ENCODE measurements around the gene PGS1.

DNA sequence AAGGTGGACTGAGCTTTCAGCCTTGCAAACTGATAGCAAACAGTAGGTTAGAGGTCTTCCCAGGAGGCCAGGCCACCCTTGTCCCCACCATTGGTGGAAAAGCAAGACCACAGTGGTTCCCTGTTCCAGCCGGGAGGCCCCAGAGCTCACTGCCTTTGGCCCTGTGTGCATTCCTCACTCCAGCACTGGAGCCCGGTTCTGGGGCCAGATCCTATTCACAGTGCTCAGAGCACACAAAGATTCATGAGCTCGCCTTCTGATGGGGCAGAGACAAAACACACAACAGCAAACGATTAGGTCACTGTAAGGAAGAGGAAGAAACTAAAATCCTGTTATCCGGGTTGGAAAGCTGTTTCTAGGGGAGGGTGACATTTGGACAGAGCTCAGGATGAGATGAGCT is 5.6 kb upstream of the PGS1 start:
- TF ChIP-seq, protein P1, sequence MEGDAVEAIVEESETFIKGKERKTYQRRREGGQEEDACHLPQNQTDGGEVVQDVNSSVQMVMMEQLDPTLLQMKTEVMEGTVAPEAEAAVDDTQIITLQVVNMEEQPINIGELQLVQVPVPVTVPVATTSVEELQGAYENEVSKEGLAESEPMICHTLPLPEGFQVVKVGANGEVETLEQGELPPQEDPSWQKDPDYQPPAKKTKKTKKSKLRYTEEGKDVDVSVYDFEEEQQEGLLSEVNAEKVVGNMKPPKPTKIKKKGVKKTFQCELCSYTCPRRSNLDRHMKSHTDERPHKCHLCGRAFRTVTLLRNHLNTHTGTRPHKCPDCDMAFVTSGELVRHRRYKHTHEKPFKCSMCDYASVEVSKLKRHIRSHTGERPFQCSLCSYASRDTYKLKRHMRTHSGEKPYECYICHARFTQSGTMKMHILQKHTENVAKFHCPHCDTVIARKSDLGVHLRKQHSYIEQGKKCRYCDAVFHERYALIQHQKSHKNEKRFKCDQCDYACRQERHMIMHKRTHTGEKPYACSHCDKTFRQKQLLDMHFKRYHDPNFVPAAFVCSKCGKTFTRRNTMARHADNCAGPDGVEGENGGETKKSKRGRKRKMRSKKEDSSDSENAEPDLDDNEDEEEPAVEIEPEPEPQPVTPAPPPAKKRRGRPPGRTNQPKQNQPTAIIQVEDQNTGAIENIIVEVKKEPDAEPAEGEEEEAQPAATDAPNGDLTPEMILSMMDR (conservative IDR thresholded peaks at IDR 0.05 in 1 of 2, IDR thresholded peaks at IDR 0.05 in 1 of 2; ENCODE audit: low read depth in 1 of 2, low read length in 2 of 2), result no peak
- TF ChIP-seq EZH2 (IDR thresholded peaks at IDR 0.05; ENCODE audit: low read length, missing control alignments), result no peak
